GM20000 (cell line): ENCODE data around the gene TOMM40L.
"Not testable (repeated sequence)": the region's sequence is repeated elsewhere in the genome, so short reads cannot be mapped to it uniquely, and the experiment has no call there.

Source experiments
- DNase-seq: peaks from one replicate; pipeline ENCODE4 v3.0.0; 2012; ENCODE audit warnings: low spot score
- TF ChIP-seq, protein P1 (sequence below): IDR thresholded peaks from 2 replicates; pipeline ENCODE4 v1.5.1; 2012; ENCODE audit warnings: mild to moderate bottlenecking, control low read depth; ENCODE audit errors: extremely low read depth, missing control alignments

The TOMM40L gene

GRCh38 chr1:161223805-161224694 is 1.8 kb upstream of the TOMM40L start:
- DNase-seq = no peak
- TF ChIP-seq, protein P1, sequence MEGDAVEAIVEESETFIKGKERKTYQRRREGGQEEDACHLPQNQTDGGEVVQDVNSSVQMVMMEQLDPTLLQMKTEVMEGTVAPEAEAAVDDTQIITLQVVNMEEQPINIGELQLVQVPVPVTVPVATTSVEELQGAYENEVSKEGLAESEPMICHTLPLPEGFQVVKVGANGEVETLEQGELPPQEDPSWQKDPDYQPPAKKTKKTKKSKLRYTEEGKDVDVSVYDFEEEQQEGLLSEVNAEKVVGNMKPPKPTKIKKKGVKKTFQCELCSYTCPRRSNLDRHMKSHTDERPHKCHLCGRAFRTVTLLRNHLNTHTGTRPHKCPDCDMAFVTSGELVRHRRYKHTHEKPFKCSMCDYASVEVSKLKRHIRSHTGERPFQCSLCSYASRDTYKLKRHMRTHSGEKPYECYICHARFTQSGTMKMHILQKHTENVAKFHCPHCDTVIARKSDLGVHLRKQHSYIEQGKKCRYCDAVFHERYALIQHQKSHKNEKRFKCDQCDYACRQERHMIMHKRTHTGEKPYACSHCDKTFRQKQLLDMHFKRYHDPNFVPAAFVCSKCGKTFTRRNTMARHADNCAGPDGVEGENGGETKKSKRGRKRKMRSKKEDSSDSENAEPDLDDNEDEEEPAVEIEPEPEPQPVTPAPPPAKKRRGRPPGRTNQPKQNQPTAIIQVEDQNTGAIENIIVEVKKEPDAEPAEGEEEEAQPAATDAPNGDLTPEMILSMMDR = no peak

- not testable (repeated sequence) for DNase-seq
Observed at GRCh38 chr1:161224695-161225087, 1.2 kb upstream of the TOMM40L start.

DNA sequence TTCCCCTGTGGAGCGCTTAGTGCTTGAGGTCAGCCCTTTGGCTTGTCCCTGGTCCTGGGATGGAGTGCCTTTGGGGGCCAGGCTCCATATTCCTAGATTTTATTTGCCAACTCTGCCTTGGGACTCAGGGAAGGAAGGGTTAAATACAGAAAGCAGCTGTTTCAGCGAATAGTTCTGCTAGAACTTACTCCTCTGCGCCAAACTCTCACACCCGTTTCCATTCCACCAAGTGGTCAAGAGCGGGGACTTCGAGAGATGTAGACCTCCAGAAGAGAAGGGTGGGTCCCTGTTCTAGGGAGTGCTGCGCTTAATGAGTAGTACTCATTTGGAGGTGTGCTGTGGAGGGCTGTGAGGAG is 704 bp upstream of the TOMM40L start:
- no peak for DNase-seq
- TF ChIP-seq, protein P1 = no peak

GRCh38 chr1:161226320-161226711 is 456 bp downstream of the TOMM40L start:
- no peak for DNase-seq
- TF ChIP-seq, protein P1 = no peak

GRCh38 chr1:161226759-161227158 is 899 bp downstream of the TOMM40L start:
- TF ChIP-seq, protein P1 = no peak
- no peak for DNase-seq

- TF ChIP-seq, protein P1 = peak; percentile 67
- DNase-seq = peak; percentile 78
Observed at GRCh38 chr1:161227196-161227871, 1.5 kb downstream of the TOMM40L start.

- TF ChIP-seq, protein P1 = no peak
- no peak for DNase-seq
Observed at GRCh38 chr1:161228032-161228431, 2.2 kb downstream of the TOMM40L start.
